Stomach (tissue), 9 donors: ENCODE results near the gene DFFB. TPM values are rescaled to one million over a fixed set of nuclear protein-coding genes. Genes with fewer than 3 reads are reported as not detected.
A peak's percentile ranks its signal among the peaks of the same experiment; 100 is the strongest.

ENCODE experiments used
- DNase-seq, 2 donors: peaks; one replicate each; pipeline versions ENCODE4 v3.0.0 to v3.0.0-alpha.2; 2013 to 2019
- H3K27ac ChIP-seq, 5 donors: fragments of 200-600 bp in 4 of 5; sonication (generic) in 4 of 5; one replicate each; pipeline ENCODE4 v1.5.1; 2013 to 2019; ENCODE audit warnings: mild to moderate bottlenecking in 1 of 5, moderate library complexity in 1 of 5
- H3K27me3 ChIP-seq, 3 donors: fragments of 200-600 bp; sonication (generic); one replicate each; pipeline ENCODE4 v1.5.1; 2017 to 2019; ENCODE audit warnings: mixed run types in 1 of 3
- H3K36me3 ChIP-seq, 4 donors: fragments of 200-600 bp; sonication (generic); 1 replicate in 3 of 4; 2 replicates in 1 of 4; pipeline ENCODE4 v1.5.1; 2016 to 2019
- H3K4me1 ChIP-seq, 4 donors: fragments of 200-600 bp; sonication (generic); one replicate each; pipeline ENCODE4 v1.5.1; 2016 to 2019
- H3K4me3 ChIP-seq, 4 donors: fragments of 200-600 bp; sonication (generic) in 3 of 4; one replicate each; pipeline ENCODE4 v1.5.1; 2016 to 2019; ENCODE audit warnings: mild to moderate bottlenecking in 1 of 4
- H3K9me3 ChIP-seq, 4 donors: fragments of 200-600 bp; sonication (generic); one replicate each; pipeline ENCODE4 v1.5.1; 2016 to 2019
- CTCF ChIP-seq, 7 experiments: fragments of 450-650 bp in 4 of 7; fragments of 200-600 bp in 3 of 7; sonication (generic) in 3 of 7; IDR thresholded peaks; one replicate each; pipeline ENCODE4 v1.5.1; 2016 to 2019; ENCODE audit warnings: antibody characterized with exemption in 7 of 7, control low read depth in 2 of 7, mild to moderate bottlenecking in 1 of 7
- EP300 ChIP-seq: sonication (generic); formaldehyde crosslinking; IDR thresholded peaks from one replicate; pipeline ENCODE4 v1.6.1; 2017; ENCODE audit warnings: antibody characterized with exemption
- POLR2A ChIP-seq, 4 donors: fragments of 450-650 bp; IDR thresholded peaks; one replicate each; pipeline ENCODE4 v1.6.1; 2016; ENCODE audit warnings: antibody characterized with exemption in 4 of 4, control low read depth in 2 of 4, mild to moderate bottlenecking in 1 of 4, moderate library complexity in 1 of 4
- POLR2AphosphoS5 ChIP-seq, 3 donors: sonication (generic); formaldehyde crosslinking; IDR thresholded peaks; one replicate each; pipeline ENCODE4 v1.6.1; 2016; ENCODE audit warnings: antibody characterized with exemption in 3 of 3
- WGBS, 5 donors: extraction: QIAGEN DNeasy Blood & Tissue Kit in 3 of 5; methylation state at CpG; one replicate each; pipeline versions ENCODE4 v1.1.5 to v1.1.7; 2013 to 2018; 5-methylcytosine and 5-hydroxymethylcytosine counted together
- intact Hi-C: fragments of 100-400 bp; cut with DNase I; formaldehyde crosslinking; loops from one replicate; pipeline ENCODE4 v1.15.1; 2023; ENCODE audit warnings: low total_unique reads
- polyA plus RNA-seq, 3 donors: library from polyadenylated mRNA; stranded (reverse); fragments of 200-250 nt; gene quantifications; one replicate each; pipeline ENCODE4 v1.2.3, GENCODE V29; 2013
- total RNA-seq, 5 donors: library from RNA; depleted of rRNA; stranded (reverse); fragments of >200 nt; gene quantifications; one replicate each; pipeline versions ENCODE4 v1.1.0 to v1.2.3, GENCODE V29; 2014 to 2016
- donor health status: healthy with polysubstance abuse.
- donor health status: Bipolar disorder and iron deficiency.
- donor health status: healthy.

Gene DFFB
- total and polyA plus RNA-seq, 8 donors: 1.2 to 9.3 (median 4.8) TPM

GRCh38 chr1:3910857-3911845, 53.9 kb downstream of the DFFB start:
- intact Hi-C loops: no loop called here
- H3K36me3 ChIP-seq: no peaks in the 10 kb centered on the region
- no peak overlapping the region for H3K4me3 ChIP-seq
- H3K27me3 ChIP-seq: peaks cover 0 to 53% (median 11%) of the 10 kb centered on the region in 3 donors
- TF ChIP-seq POLR2A (IDR thresholded peaks at IDR 0.05) (no peak), POLR2AphosphoS5 (IDR thresholded peaks at IDR 0.05) (no peak), CTCF (IDR thresholded peaks at IDR 0.05) (peak in 5 of 7 experiments; percentile 56 to 78 (median 65))
- H3K4me1 ChIP-seq: peaks cover 0 to 9% (median 8%) of the 10 kb centered on the region in 4 donors
- peak; percentile 83 to 90 for DNase-seq
- no peak overlapping the region for H3K27ac ChIP-seq
- 13 to 26% (median 16%) methylated on average over 10 to 35 of the region's 35 CpGs for WGBS, 5 donors
- no peaks in the 10 kb centered on the region for H3K9me3 ChIP-seq

- 82 to 93% (median 87%) methylated on average over 16 to 38 of the region's 38 CpGs for WGBS, 5 donors
- peaks cover 0 to 55% (median 11%) of the 10 kb centered on the region in 3 donors for H3K27me3 ChIP-seq
- peaks cover 0 to 9% (median 8%) of the 10 kb centered on the region in 4 donors for H3K4me1 ChIP-seq
- intact Hi-C loops: no loop called here
- H3K27ac ChIP-seq: no peak overlapping the region
- DNase-seq: no peak
- H3K9me3 ChIP-seq: no peaks in the 10 kb centered on the region
- no peak overlapping the region for H3K4me3 ChIP-seq
- H3K36me3 ChIP-seq: no peaks in the 10 kb centered on the region
- TF ChIP-seq CTCF (IDR thresholded peaks at IDR 0.05) (no peak), POLR2A (IDR thresholded peaks at IDR 0.05) (no peak), EP300 (no peak), POLR2AphosphoS5 (IDR thresholded peaks at IDR 0.05) (no peak)
These were observed 54.9 kb downstream of the DFFB start for GRCh38 chr1:3911981-3912808.

GRCh38 chr1:3912809-3913685, 55.8 kb downstream of the DFFB start:
- intact Hi-C loops: no loop called here
- TF ChIP-seq POLR2AphosphoS5 (IDR thresholded peaks at IDR 0.05) (no peak), EP300 (no peak), POLR2A (IDR thresholded peaks at IDR 0.05) (no peak), CTCF (IDR thresholded peaks at IDR 0.05) (no peak)
- no peak for DNase-seq
- peaks cover 0 to 55% (median 11%) of the 10 kb centered on the region in 3 donors for H3K27me3 ChIP-seq
- H3K27ac ChIP-seq: no peak overlapping the region
- H3K9me3 ChIP-seq: no peaks in the 10 kb centered on the region
- 89 to 95% (median 91%) methylated on average over 16 to 23 of the region's 23 CpGs for WGBS, 5 donors
- no peak overlapping the region for H3K4me3 ChIP-seq
- no peaks in the 10 kb centered on the region for H3K36me3 ChIP-seq
- peaks cover 0 to 9% (median 8%) of the 10 kb centered on the region in 4 donors for H3K4me1 ChIP-seq
